H9 (cell line): ENCODE results near the gene DNAJC17. TPM values are rescaled to one million over a fixed set of nuclear protein-coding genes. Genes with fewer than 3 reads are reported as not detected.
A peak's percentile ranks its signal among the peaks of the same experiment; 100 is the strongest.

ENCODE experiments used
- DNase-seq: peaks from one replicate; pipeline ENCODE4 v3.0.0-alpha.2; 2017
- H2AFZ ChIP-seq: one replicate; pipeline ENCODE4 v1.6.1; 2013; ENCODE audit warnings: mild to moderate bottlenecking, low read length, control low read depth, moderate library complexity
- H2AK5ac ChIP-seq: 2 replicates; pipeline ENCODE4 v1.6.1; 2013; ENCODE audit warnings: low read length, control low read depth, mixed read lengths; ENCODE audit not compliant: insufficient read length
- H2BK120ac ChIP-seq: one replicate; pipeline ENCODE4 v1.6.1; 2013; ENCODE audit warnings: low read depth, mild to moderate bottlenecking, low read length, control low read depth, inconsistent platforms; ENCODE audit not compliant: poor library complexity, severe bottlenecking
- H2BK12ac ChIP-seq: 2 replicates; pipeline ENCODE4 v1.6.1; 2013; ENCODE audit warnings: low read length, control low read depth, mixed read lengths, low read depth; ENCODE audit not compliant: insufficient read length
- H2BK15ac ChIP-seq: 2 replicates; pipeline ENCODE4 v1.6.1; 2013; ENCODE audit warnings: low read depth, low read length, control low read depth
- H2BK20ac ChIP-seq: one replicate; pipeline ENCODE4 v1.6.1; 2013; ENCODE audit warnings: low read depth, mild to moderate bottlenecking, low read length, control low read depth, inconsistent platforms; ENCODE audit not compliant: poor library complexity, severe bottlenecking
- H2BK5ac ChIP-seq: 2 replicates; pipeline ENCODE4 v1.6.1; 2013; ENCODE audit warnings: low read length, control low read depth, mixed read lengths; ENCODE audit not compliant: insufficient read length
- H3K14ac ChIP-seq: 2 replicates; pipeline ENCODE4 v1.6.1; 2013; ENCODE audit warnings: low read length, control low read depth; ENCODE audit not compliant: insufficient read depth
- H3K18ac ChIP-seq: 2 replicates; pipeline ENCODE4 v1.6.1; 2013; ENCODE audit warnings: low read depth, mild to moderate bottlenecking, mixed read lengths, low read length, control low read depth; ENCODE audit not compliant: insufficient read length
- H3K23ac ChIP-seq: 2 replicates; pipeline ENCODE4 v1.6.1; 2013; ENCODE audit warnings: low read length, control low read depth, mixed read lengths, low read depth; ENCODE audit not compliant: insufficient read length
- H3K23me2 ChIP-seq: 2 replicates; pipeline ENCODE4 v1.6.1; 2013; ENCODE audit warnings: low read depth, mild to moderate bottlenecking, mixed read lengths, low read length, control low read depth; ENCODE audit not compliant: insufficient read length, poor library complexity, severe bottlenecking
- H3K27ac ChIP-seq: 2 replicates; pipeline ENCODE4 v1.5.1; 2013; ENCODE audit warnings: low read length, control low read depth, mixed read lengths, low read depth; ENCODE audit not compliant: insufficient read length
- H3K27me3 ChIP-seq: 2 replicates; pipeline ENCODE4 v1.6.1; 2013; ENCODE audit warnings: low read length, control low read depth, inconsistent platforms; ENCODE audit not compliant: insufficient read depth
- H3K4ac ChIP-seq: 2 replicates; pipeline ENCODE4 v1.6.1; 2013; ENCODE audit warnings: low read depth, mild to moderate bottlenecking, control low read depth, inconsistent platforms, low read length, moderate library complexity
- H3K4me1 ChIP-seq: 2 replicates; pipeline ENCODE4 v1.6.1; 2013; ENCODE audit warnings: low read length, control low read depth, inconsistent platforms; ENCODE audit not compliant: insufficient read depth
- H3K4me2 ChIP-seq: 2 replicates; pipeline ENCODE4 v1.6.1; 2013; ENCODE audit warnings: low read length, control low read depth, mixed read lengths; ENCODE audit not compliant: insufficient read length, insufficient read depth
- H3K56ac ChIP-seq: 2 replicates; pipeline ENCODE4 v1.6.1; 2013; ENCODE audit warnings: low read depth, mild to moderate bottlenecking, mixed read lengths, low read length, control low read depth; ENCODE audit not compliant: insufficient read length
- H3K79me1 ChIP-seq: 2 replicates; pipeline ENCODE4 v1.6.1; 2013; ENCODE audit warnings: low read depth, mild to moderate bottlenecking, moderate library complexity, low read length, control low read depth, inconsistent platforms; ENCODE audit not compliant: insufficient read depth, poor library complexity, severe bottlenecking
- H3K79me2 ChIP-seq: 2 replicates; pipeline ENCODE4 v1.6.1; 2013; ENCODE audit warnings: low read length, control low read depth, inconsistent platforms; ENCODE audit not compliant: insufficient read depth
- H3K9ac ChIP-seq: 2 replicates; pipeline ENCODE4 v1.6.1; 2013; ENCODE audit warnings: low read length, control low read depth, mixed read lengths; ENCODE audit not compliant: insufficient read length; ENCODE audit errors: extremely low read depth
- H3K9me3 ChIP-seq: one replicate; pipeline ENCODE4 v1.6.1; 2013; ENCODE audit warnings: low read depth, low read length, inconsistent platforms; ENCODE audit not compliant: control insufficient read depth
- H3T11ph ChIP-seq: one replicate; pipeline ENCODE4 v1.6.1; 2013; ENCODE audit warnings: mild to moderate bottlenecking, low read length, control low read depth, inconsistent platforms
- H4K20me1 ChIP-seq: one replicate; pipeline ENCODE4 v1.6.1; 2013; ENCODE audit not compliant: control insufficient read depth, insufficient read length, insufficient read depth
- H4K5ac ChIP-seq: 2 replicates; pipeline ENCODE4 v1.6.1; 2013; ENCODE audit warnings: low read depth, mild to moderate bottlenecking, mixed read lengths, low read length, control low read depth; ENCODE audit not compliant: insufficient read length
- H4K8ac ChIP-seq: replicated peaks from 2 replicates; pipeline ENCODE4 v1.6.1; 2013; ENCODE audit warnings: low read length, control low read depth, mixed read lengths, low read depth; ENCODE audit not compliant: insufficient read length
- H4K91ac ChIP-seq: 2 replicates; pipeline ENCODE4 v1.6.1; 2013; ENCODE audit warnings: low read depth, mild to moderate bottlenecking, moderate library complexity, mixed read lengths, low read length, control low read depth; ENCODE audit not compliant: insufficient read length
- H3K27ac Mint-ChIP-seq, 3 experiments: 2 replicates in 2 of 3; 3 replicates in 1 of 3; pipeline ENCODE4 v1.8.0; 2020 to 2021; ENCODE audit warnings: mixed read lengths in 3 of 3, mild to moderate bottlenecking in 1 of 3, moderate library complexity in 1 of 3
- H3K27me3 Mint-ChIP-seq: 2 replicates; pipeline ENCODE4 v1.8.0; 2021; ENCODE audit warnings: low read depth, mild to moderate bottlenecking, moderate library complexity, mixed read lengths
- H3K36me3 Mint-ChIP-seq, 3 experiments: 2 replicates in 2 of 3; 3 replicates in 1 of 3; pipeline ENCODE4 v1.8.0; 2020 to 2021; ENCODE audit warnings: low read depth in 3 of 3, mixed read lengths in 3 of 3; ENCODE audit not compliant: insufficient read depth in 1 of 3
- H3K4me1 Mint-ChIP-seq, 2 experiments: 2 replicates each; pipeline ENCODE4 v1.8.0; 2020; ENCODE audit warnings: mixed read lengths in 2 of 2
- H3K4me3 Mint-ChIP-seq, 2 experiments: 2 replicates in 1 of 2; 3 replicates in 1 of 2; pipeline ENCODE4 v1.8.0; 2020 to 2021; ENCODE audit warnings: mild to moderate bottlenecking in 2 of 2, mixed read lengths in 2 of 2, moderate library complexity in 1 of 2
- H3K9me3 Mint-ChIP-seq, 2 experiments: 2 replicates in 1 of 2; 3 replicates in 1 of 2; pipeline ENCODE4 v1.8.0; 2020; ENCODE audit warnings: mild to moderate bottlenecking in 2 of 2, mixed read lengths in 2 of 2, moderate library complexity in 1 of 2
- WGBS: extraction: QIAGEN DNeasy Blood & Tissue Kit; methylation state at CpG from one replicate; pipeline ENCODE4 v1.1.7; 2013; ENCODE audit warnings: missing lambda C conversion rate, low lambda C conversion rate, mixed read lengths; ENCODE audit not compliant: insufficient read length; ENCODE audit errors: extremely low coverage; 5-methylcytosine and 5-hydroxymethylcytosine counted together
- total RNA-seq: library from RNA; stranded (reverse); gene quantifications from 2 replicates; pipeline ENCODE4 v1.2.1, GENCODE V29; 2021
- TF ChIP-seq, protein P1 (sequence below): fragments of 200-600 bp; sonication (generic); conservative IDR thresholded peaks from 3 replicates; pipeline ENCODE4 v1.8.0; 2021; ENCODE audit warnings: antibody characterized with exemption, mild to moderate bottlenecking

The DNAJC17 gene
- total RNA-seq, 1 experiment from 2014 or later = 38.3 TPM

DNA sequence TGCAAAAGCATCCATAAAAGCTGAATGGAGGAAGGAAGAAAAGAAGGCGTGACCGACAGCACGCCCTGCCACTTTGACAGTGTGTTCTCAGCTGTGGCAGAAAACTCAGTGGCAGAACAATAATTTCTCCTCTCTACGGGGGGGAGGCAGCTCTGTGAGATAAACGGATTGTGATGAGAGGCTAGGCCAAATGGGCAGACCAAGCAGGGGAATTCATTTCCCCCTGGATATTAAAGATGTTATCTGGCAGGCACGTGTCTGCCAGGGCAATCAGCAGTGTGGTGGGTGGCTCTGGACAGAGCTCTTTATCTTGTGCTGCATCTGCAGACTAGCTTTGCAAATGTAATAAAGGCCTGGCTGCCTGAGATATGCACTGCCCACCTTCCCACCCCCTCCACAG, 50.3 kb downstream of the DNAJC17 start:
- Histone ChIP-seq H4K8ac (no peak overlapping the region), H3K18ac (no peak overlapping the region), H3K23ac (no peak overlapping the region), H2BK20ac (no peak overlapping the region), H4K20me1 (no peaks in the 10 kb centered on the region), H3K4ac (no peak overlapping the region), H3K4me2 (no peak overlapping the region), H3K14ac (no peak overlapping the region), H3K9me3 (no peaks in the 10 kb centered on the region), H3K9ac (no peak overlapping the region), H2BK12ac (no peak overlapping the region), H3K23me2 (peaks cover 3% of the 10 kb centered on the region), H2BK120ac (no peak overlapping the region), H2BK5ac (no peak overlapping the region), H3K79me2 (no peaks in the 10 kb centered on the region), H4K5ac (no peak overlapping the region), H3T11ph (no peak overlapping the region), H3K27ac (no peak overlapping the region), H2AK5ac (no peak overlapping the region), H4K91ac (no peak overlapping the region), H3K79me1 (no peaks in the 10 kb centered on the region), H2BK15ac (no peak overlapping the region), H2AFZ (no peak overlapping the region), H3K56ac (no peak overlapping the region), H3K27me3 (no peaks in the 10 kb centered on the region), H3K4me1 (no peaks in the 10 kb centered on the region)
- H3K27ac Mint-ChIP-seq = peak overlapping the region; percentile 12 to 52 (median 17); a peak in 2 of 7 replicates
- peaks cover 8 to 18% of the 10 kb centered on the region in 2 experiments for H3K4me1 Mint-ChIP-seq
- H3K36me3 Mint-ChIP-seq = peaks cover 0 to 5% (median 1%) of the 10 kb centered on the region in 3 experiments; a peak in 3 of 7 replicates
- no CpG with 5 or more reads among the region's 6 CpGs for WGBS
- no peaks in the 10 kb centered on the region for H3K27me3 Mint-ChIP-seq
- H3K9me3 Mint-ChIP-seq = no peaks in the 10 kb centered on the region
- TF ChIP-seq, protein P1, sequence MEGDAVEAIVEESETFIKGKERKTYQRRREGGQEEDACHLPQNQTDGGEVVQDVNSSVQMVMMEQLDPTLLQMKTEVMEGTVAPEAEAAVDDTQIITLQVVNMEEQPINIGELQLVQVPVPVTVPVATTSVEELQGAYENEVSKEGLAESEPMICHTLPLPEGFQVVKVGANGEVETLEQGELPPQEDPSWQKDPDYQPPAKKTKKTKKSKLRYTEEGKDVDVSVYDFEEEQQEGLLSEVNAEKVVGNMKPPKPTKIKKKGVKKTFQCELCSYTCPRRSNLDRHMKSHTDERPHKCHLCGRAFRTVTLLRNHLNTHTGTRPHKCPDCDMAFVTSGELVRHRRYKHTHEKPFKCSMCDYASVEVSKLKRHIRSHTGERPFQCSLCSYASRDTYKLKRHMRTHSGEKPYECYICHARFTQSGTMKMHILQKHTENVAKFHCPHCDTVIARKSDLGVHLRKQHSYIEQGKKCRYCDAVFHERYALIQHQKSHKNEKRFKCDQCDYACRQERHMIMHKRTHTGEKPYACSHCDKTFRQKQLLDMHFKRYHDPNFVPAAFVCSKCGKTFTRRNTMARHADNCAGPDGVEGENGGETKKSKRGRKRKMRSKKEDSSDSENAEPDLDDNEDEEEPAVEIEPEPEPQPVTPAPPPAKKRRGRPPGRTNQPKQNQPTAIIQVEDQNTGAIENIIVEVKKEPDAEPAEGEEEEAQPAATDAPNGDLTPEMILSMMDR = no peak
- H3K4me3 Mint-ChIP-seq = 0 out of 5 replicates have a peak overlapping the region, but pooled peaks of 1 of the 2 experiments have one; percentile 16
- DNase-seq = no peak
